Natural killer cell (primary cell): ENCODE results near the gene APBB1. TPM values are rescaled to one million over a fixed set of nuclear protein-coding genes. Genes with fewer than 3 reads are reported as not detected.
A peak's percentile ranks its signal among the peaks of the same experiment; 100 is the strongest.

Experiments
- ATAC-seq, 3 donors: fragments of 150-1000 bp in 2 of 3; fragments of 200-7000 bp in 1 of 3; cut with Tn5 transposase; 1 replicate in 1 of 3; 2 replicates in 2 of 3; pipeline ENCODE4 v1.10.0; 2021; ENCODE audit warnings: mild to moderate bottlenecking in 2 of 3, moderate library complexity in 2 of 3
- DNase-seq, 2 donors: peaks; one replicate each; pipeline versions ENCODE4 v3.0.0 to v3.0.0-alpha.2; 2013 to 2021; ENCODE audit warnings: mixed read lengths in 1 of 2
- H3K27ac ChIP-seq: one replicate; pipeline ENCODE4 v1.5.1; 2013; ENCODE audit warnings: mild to moderate bottlenecking, low read length
- H3K27me3 ChIP-seq: one replicate; pipeline ENCODE4 v1.6.1; 2013; ENCODE audit warnings: low read length; ENCODE audit not compliant: control insufficient read depth, insufficient read depth
- H3K36me3 ChIP-seq: one replicate; pipeline ENCODE4 v1.6.1; 2013; ENCODE audit warnings: low read length; ENCODE audit not compliant: control insufficient read depth, insufficient read depth
- H3K4me1 ChIP-seq: one replicate; pipeline ENCODE4 v1.6.1; 2013; ENCODE audit warnings: low read length; ENCODE audit not compliant: control insufficient read depth, insufficient read depth
- H3K4me3 ChIP-seq: one replicate; pipeline ENCODE4 v1.5.1; 2013; ENCODE audit warnings: low read length
- H3K9me3 ChIP-seq: one replicate; pipeline ENCODE4 v1.6.1; 2013; ENCODE audit warnings: low read length; ENCODE audit not compliant: control insufficient read depth, insufficient read depth
- H3K27ac Mint-ChIP-seq, 2 donors: one replicate each; pipeline ENCODE4 v1.8.0; 2022; ENCODE audit warnings: mild to moderate bottlenecking in 2 of 2, mixed read lengths in 2 of 2, moderate library complexity in 1 of 2
- H3K27me3 Mint-ChIP-seq, 2 donors: one replicate each; pipeline ENCODE4 v1.8.0; 2022; ENCODE audit warnings: low read depth in 2 of 2, mixed read lengths in 2 of 2
- H3K36me3 Mint-ChIP-seq: one replicate; pipeline ENCODE4 v1.8.0; 2022; ENCODE audit warnings: mixed read lengths
- H3K4me1 Mint-ChIP-seq, 2 donors: one replicate each; pipeline ENCODE4 v1.8.0; 2022; ENCODE audit warnings: mixed read lengths in 2 of 2
- H3K4me3 Mint-ChIP-seq: one replicate; pipeline ENCODE4 v1.8.0; 2022; ENCODE audit warnings: mild to moderate bottlenecking, moderate library complexity, mixed read lengths
- H3K9me3 Mint-ChIP-seq, 2 donors: one replicate each; pipeline ENCODE4 v1.8.0; 2022; ENCODE audit warnings: mixed read lengths in 2 of 2
- WGBS: methylation state at CpG from one replicate; pipeline ENCODE4 v1.1.7; 2013; ENCODE audit warnings: missing lambda C conversion rate; ENCODE audit not compliant: insufficient coverage; 5-methylcytosine and 5-hydroxymethylcytosine counted together
- intact Hi-C: fragments of 100-400 bp; cut with micrococcal nuclease; formaldehyde crosslinking; loops from one replicate; pipeline ENCODE4 v1.14.2; 2022
- total RNA-seq, 4 donors: library from RNA; stranded (reverse); fragments of 120-200 nt in 1 of 4; gene quantifications; one replicate each; pipeline versions ENCODE4 v1.2.3 to v1.2.4, GENCODE V29; 2013 to 2022
- TF ChIP-seq, protein P1 (sequence below): fragments of 200-600 bp; IDR thresholded peaks from one replicate; pipeline ENCODE4 v1.8.0; 2022; ENCODE audit warnings: antibody characterized with exemption

APBB1 gene
- total RNA-seq, 3 donors from 2014 or later (not counting 1 experiment from before 2014, with no cell fraction given): 62.8 to 77.1 (median 67.5) TPM

DNA sequence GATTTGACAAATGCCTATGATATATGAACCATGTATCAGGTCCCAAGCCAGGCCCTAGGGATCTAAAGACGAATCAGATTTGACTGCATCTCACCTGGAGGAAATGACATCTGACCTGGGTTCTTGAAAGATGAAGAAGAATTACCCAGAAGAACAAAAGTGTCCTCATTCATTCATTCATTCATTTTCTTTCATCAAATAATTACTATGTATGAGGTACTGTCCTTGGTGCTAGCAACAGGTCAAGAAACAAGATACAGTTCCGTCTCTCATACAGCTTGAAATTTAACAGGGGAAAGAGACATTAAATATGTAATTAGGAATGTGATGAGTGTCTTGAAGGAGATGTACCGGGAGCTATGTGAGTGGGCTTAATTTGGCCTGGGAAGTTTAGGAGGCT is 1.8 kb upstream of the APBB1 start:
- Mint-ChIP-seq H3K27me3 (peaks cover 22 to 42% of the 10 kb centered on the region in 2 donors), H3K4me1 (peaks cover 5% of the 10 kb centered on the region in 2 donors), H3K9me3 (no peaks in the 10 kb centered on the region), H3K27ac (no peak overlapping the region), H3K4me3 (peak overlapping the region; percentile 64), H3K36me3 (no peaks in the 10 kb centered on the region)
- ATAC-seq (no peak), DNase-seq (no peak)
- H3K36me3 ChIP-seq: no peaks in the 10 kb centered on the region
- H3K4me1 ChIP-seq: peaks cover 17% of the 10 kb centered on the region
- intact Hi-C loops: no loop called here
- peaks cover 3% of the 10 kb centered on the region for H3K27me3 ChIP-seq
- TF ChIP-seq, protein P1, sequence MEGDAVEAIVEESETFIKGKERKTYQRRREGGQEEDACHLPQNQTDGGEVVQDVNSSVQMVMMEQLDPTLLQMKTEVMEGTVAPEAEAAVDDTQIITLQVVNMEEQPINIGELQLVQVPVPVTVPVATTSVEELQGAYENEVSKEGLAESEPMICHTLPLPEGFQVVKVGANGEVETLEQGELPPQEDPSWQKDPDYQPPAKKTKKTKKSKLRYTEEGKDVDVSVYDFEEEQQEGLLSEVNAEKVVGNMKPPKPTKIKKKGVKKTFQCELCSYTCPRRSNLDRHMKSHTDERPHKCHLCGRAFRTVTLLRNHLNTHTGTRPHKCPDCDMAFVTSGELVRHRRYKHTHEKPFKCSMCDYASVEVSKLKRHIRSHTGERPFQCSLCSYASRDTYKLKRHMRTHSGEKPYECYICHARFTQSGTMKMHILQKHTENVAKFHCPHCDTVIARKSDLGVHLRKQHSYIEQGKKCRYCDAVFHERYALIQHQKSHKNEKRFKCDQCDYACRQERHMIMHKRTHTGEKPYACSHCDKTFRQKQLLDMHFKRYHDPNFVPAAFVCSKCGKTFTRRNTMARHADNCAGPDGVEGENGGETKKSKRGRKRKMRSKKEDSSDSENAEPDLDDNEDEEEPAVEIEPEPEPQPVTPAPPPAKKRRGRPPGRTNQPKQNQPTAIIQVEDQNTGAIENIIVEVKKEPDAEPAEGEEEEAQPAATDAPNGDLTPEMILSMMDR: no peak
- no peak overlapping the region for H3K4me3 ChIP-seq
- H3K27ac ChIP-seq: no peak overlapping the region
- H3K9me3 ChIP-seq: no peaks in the 10 kb centered on the region
- WGBS: 94% methylated on average over 3 of the region's 3 CpGs

DNA sequence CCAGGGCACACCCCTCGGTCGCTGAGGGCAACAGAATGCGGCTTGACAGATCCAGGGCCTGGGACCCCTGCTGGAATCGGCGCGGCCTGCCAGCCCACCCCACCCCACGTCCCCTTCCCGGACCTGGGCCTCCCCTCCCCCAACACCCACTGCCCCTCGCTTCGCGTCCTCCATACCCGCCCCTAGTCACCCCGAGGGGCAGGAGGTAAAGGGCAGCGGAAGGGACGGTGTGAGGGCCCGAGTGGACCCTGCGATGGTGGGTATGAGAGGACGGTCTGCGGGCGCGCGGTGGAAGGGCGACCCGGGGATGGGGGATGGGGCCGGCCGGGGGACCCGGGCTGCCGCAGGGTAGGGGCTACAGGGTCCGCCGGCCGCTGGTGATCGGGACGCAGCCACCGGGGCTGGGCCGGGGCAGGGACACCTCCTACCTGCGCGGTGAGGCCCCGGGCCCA is 311 bp downstream of the APBB1 start:
- peaks cover 12 to 25% of the 10 kb centered on the region in 2 donors for H3K27me3 Mint-ChIP-seq
- Histone ChIP-seq H3K9me3 (no peaks in the 10 kb centered on the region), H3K4me1 (peaks cover 34% of the 10 kb centered on the region), H3K36me3 (no peaks in the 10 kb centered on the region), H3K27ac (peak overlapping the region; percentile 29), H3K27me3 (peaks cover 3% of the 10 kb centered on the region), H3K4me3 (peak overlapping the region; percentile 46)
- peak in 2 of 3 donors; percentile 5 to 14 for ATAC-seq
- intact Hi-C loops: loop anchor here (2.0 kb wide), 1 partner anchor 28 kb away; the partner anchor contains the start of gene SMPD1
- no peaks in the 10 kb centered on the region for H3K36me3 Mint-ChIP-seq
- no peak overlapping the region for H3K4me3 Mint-ChIP-seq
- peaks cover 5% of the 10 kb centered on the region in 2 donors for H3K4me1 Mint-ChIP-seq
- TF ChIP-seq, protein P1: no peak
- no peaks in the 10 kb centered on the region for H3K9me3 Mint-ChIP-seq
- no peak overlapping the region for H3K27ac Mint-ChIP-seq
- no peak for DNase-seq
- WGBS: 3% methylated on average over 34 of the region's 38 CpGs

DNA sequence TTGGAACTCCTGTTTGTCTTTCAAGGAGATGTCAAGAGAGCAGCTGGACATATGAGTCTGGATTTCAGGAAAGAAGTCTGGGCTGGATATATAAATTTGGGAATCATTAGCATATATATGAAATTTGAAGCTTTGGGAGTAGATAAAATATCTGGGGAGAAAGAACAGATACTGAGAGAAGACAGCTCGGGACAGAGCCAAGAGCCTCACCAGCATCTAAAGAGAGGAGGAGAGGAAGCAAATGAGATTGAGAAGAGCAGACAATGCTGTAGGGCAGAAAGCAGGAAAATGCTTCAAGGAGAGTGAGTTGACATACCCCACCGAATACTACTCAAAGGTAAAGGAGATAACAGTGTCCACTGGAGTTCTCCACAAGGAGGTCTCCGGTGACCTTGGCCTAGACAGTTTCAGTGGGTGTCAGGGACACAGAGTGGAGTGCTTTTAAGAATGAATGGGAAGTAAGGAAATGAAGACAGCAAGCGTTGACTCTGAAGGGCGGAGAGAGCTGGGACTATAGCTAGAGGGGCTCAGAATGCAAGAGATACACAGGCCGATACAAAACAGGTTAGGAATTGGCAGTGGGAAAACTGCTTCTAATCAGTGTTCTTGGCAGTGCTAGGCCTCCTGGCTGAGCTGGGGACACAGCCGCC is 862 bp downstream of the APBB1 start:
- Histone ChIP-seq H3K27ac (peak overlapping the region; percentile 29), H3K4me3 (peak overlapping the region; percentile 46), H3K4me1 (peaks cover 34% of the 10 kb centered on the region), H3K36me3 (no peaks in the 10 kb centered on the region), H3K27me3 (peaks cover 3% of the 10 kb centered on the region), H3K9me3 (no peaks in the 10 kb centered on the region)
- intact Hi-C loops: loop anchor here (2.0 kb wide), 1 partner anchor 27 kb away; the partner anchor contains the start of gene SMPD1
- Mint-ChIP-seq H3K27ac (no peak overlapping the region), H3K27me3 (peaks cover 8 to 20% of the 10 kb centered on the region in 2 donors), H3K4me1 (peaks cover 5 to 7% of the 10 kb centered on the region in 2 donors), H3K4me3 (no peak overlapping the region), H3K9me3 (no peaks in the 10 kb centered on the region), H3K36me3 (no peaks in the 10 kb centered on the region)
- no peak for ATAC-seq
- TF ChIP-seq, protein P1: no peak
- 71% methylated on average over 7 of the region's 7 CpGs for WGBS
- DNase-seq: peak in 1 of 2 donors; percentile 38
